Right cardiac atrium (tissue), 5 donors: ENCODE measurements around the gene CPZ. TPM values are rescaled to one million over a fixed set of nuclear protein-coding genes. Genes with fewer than 3 reads are reported as not detected.

Source experiments
- ATAC-seq, 2 donors: fragments of 200-7000 bp; cut with Tn5 transposase; one replicate each; pipeline versions ENCODE4 v1.8.0 to v1.9.1; 2020; ENCODE audit warnings: moderate library complexity in 2 of 2, mild to moderate bottlenecking in 1 of 2
- DNase-seq, 3 donors: peaks; one replicate each; pipeline ENCODE4 v3.0.0-alpha.2; 2020
- H3K27ac ChIP-seq: one replicate; pipeline ENCODE4 v1.5.1; 2013; ENCODE audit warnings: mild to moderate bottlenecking, low read length, control low read depth, moderate library complexity
- H3K27me3 ChIP-seq: one replicate; pipeline ENCODE4 v1.6.1; 2013; ENCODE audit not compliant: control insufficient read depth, insufficient read depth
- H3K4me1 ChIP-seq: one replicate; pipeline ENCODE4 v1.6.1; 2013; ENCODE audit warnings: low read length; ENCODE audit not compliant: control insufficient read depth, insufficient read depth
- H3K4me3 ChIP-seq: one replicate; pipeline ENCODE4 v1.5.1; 2013; ENCODE audit warnings: low read length, control low read depth
- H3K9me3 ChIP-seq: one replicate; pipeline ENCODE4 v1.6.1; 2013; ENCODE audit warnings: low read length; ENCODE audit not compliant: control insufficient read depth
- WGBS: extraction: QIAGEN DNeasy Blood & Tissue Kit; methylation state at CpG from one replicate; pipeline ENCODE4 v1.1.7; 2013; 5-methylcytosine and 5-hydroxymethylcytosine counted together
- intact Hi-C, 4 donors: fragments of 100-400 bp; cut with DNase I; formaldehyde crosslinking; loops; one replicate each; pipeline versions ENCODE4 v1.11.0 to v1.14.0; 2022 to 2023
- polyA plus RNA-seq: library from polyadenylated mRNA; stranded (reverse); fragments of 200-250 nt; gene quantifications from one replicate; pipeline ENCODE4 v1.2.3, GENCODE V29; 2013
- total RNA-seq, 4 donors: library from RNA; stranded (reverse); fragmentation: NEBNext Ultra II Directional; extraction: Animal tissue kit (Norgen Biotek cat#: 25700); gene quantifications; one replicate each; pipeline ENCODE4 v1.2.1, GENCODE V29; 2021
- donor health status: healthy with polysubstance abuse.
- donor health status: DM: no; HTN: yes; CAD: no.
- donor health status: DM: no; HTN: no; CAD: no.
- donor health status: DM: no; HTN: yes; CAD: no; lungs with severe emphysema.
- donor health status: DM: yes; HTN: yes; CAD: no.

The CPZ gene
- total and polyA plus RNA-seq, 5 donors: 0.34 to 1.5 (median 1.2) TPM

DNA sequence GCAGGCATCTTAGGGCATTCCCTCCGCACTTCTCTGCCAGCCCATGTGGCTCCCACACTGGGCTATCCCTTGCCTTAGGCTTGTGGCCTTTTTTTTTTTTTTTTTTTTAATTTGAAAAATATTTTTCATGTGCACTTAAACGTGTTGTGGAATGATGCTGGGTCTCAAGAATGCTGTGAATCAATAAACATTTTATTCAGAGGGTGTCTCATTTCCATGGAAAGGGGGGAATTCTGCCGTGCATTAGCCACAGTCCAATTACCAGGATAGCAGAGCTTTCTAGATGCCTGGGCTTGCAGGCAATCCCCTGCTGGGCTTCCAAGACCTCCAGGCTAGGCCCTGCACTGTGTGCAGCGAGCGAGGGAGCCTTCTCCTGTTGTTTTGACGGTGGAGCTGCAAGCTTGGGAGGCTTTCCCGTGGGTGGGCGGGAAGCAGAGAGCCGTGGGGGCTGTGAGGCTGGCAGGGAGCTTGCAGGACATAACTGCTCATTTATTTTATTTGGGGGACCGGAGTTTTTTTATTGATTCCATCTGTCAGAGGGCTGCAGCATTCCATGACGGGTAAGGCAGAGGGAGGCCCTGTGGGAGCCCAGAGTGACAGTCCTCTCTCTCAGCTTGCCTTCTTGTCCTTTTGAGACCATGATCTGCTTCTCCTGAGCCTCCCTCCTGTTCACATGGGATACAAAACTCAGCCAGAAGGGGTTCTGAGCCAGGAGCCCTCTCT, 2.6 kb upstream of the CPZ start:
- DNase-seq: peak in 1 of 3 donors; percentile 34
- ATAC-seq: no peak
- Histone ChIP-seq H3K27me3 (no peaks in the 10 kb centered on the region), H3K4me1 (no peaks in the 10 kb centered on the region), H3K4me3 (no peak overlapping the region), H3K9me3 (no peaks in the 10 kb centered on the region), H3K27ac (no peak overlapping the region)
- intact Hi-C loops: loop anchor here in 2 of 4 donors (5.0 kb wide), 2 partner anchors 118 to 123 kb away; no protein-coding TSS in a partner anchor
- 50% methylated on average over 11 of the region's 11 CpGs for WGBS

GRCh38 chr4:8590546-8590880, 2.1 kb upstream of the CPZ start:
- Histone ChIP-seq H3K27me3 (no peaks in the 10 kb centered on the region), H3K4me3 (no peak overlapping the region), H3K9me3 (no peaks in the 10 kb centered on the region), H3K4me1 (no peaks in the 10 kb centered on the region), H3K27ac (no peak overlapping the region)
- 73% methylated on average over 5 of the region's 5 CpGs for WGBS
- DNase-seq (no peak), ATAC-seq (no peak)
- intact Hi-C loops: loop anchor here in 2 of 4 donors (5.0 kb wide), 2 partner anchors 118 to 123 kb away; no protein-coding TSS in a partner anchor

DNA sequence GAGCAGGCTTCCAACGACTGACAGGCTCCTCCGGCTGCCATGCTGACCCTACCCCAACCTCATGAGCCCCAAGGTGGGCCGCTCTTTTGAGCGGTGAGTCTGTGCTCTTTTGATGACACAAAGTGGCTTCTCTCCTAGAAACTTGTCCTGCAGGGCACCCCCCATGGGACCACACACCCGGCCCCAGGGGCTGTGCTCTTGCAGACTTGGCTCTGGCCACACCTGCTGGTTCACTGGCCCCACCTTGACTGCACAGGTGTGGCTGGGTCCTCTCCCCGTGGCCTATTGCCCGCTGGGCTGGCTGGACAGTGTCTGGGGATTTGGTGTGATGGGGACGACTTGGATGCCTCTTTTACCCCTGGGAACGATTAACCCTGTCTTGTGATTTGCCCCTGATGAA, 1.5 kb upstream of the CPZ start:
- no peaks in the 10 kb centered on the region for H3K9me3 ChIP-seq
- ATAC-seq: no peak

DNA sequence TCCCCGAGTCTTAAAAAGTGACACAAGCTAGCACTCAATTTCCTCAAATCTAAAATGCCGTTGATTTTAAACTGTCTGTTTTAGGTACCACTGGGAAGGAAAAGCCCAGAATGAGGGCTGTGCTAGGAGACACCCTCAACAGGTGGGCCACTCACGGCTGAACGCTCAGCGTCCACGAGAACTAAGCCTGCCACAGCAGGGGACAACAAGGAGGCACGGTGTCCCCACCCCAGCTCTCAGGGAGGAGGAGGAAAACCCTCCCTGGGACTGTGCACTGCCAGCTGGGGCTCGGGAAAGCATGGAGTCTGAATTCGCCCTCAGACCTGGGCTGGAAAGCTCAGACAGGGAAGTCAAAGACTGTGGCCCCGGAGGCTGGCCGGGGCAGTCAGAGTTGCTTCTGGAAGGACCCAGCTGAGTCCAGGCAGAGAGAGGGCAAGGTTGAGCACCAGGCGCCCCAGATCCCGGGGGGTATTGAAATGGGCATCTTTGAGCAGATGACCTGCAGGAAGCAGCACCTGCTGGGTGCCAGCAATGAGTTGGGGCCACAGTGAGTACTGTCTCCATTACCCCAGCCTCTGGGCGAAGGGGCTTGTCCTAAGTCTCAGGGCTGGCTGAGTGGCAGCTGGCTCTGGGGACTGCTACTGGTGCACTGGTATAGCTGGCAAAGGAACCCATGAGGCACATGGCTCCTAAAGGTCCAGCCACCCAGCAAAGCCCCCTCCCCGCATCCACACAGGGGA, 769 bp upstream of the CPZ start:
- Histone ChIP-seq H3K4me3 (no peak overlapping the region), H3K9me3 (no peaks in the 10 kb centered on the region), H3K27ac (no peak overlapping the region), H3K27me3 (no peaks in the 10 kb centered on the region), H3K4me1 (no peaks in the 10 kb centered on the region)
- ATAC-seq: no peak
- intact Hi-C loops: loop anchor here in 2 of 4 donors (5.0 kb wide), 2 partner anchors 119 to 124 kb away; no protein-coding TSS in a partner anchor
- WGBS: 68% methylated on average over 15 of the region's 15 CpGs
- DNase-seq: peak in 1 of 3 donors; percentile 21

More for the DNA sequence above, 1.5 kb upstream of the CPZ start:
- Histone ChIP-seq H3K27ac (no peak overlapping the region), H3K4me3 (no peak overlapping the region), H3K4me1 (no peaks in the 10 kb centered on the region), H3K27me3 (no peaks in the 10 kb centered on the region)
- intact Hi-C loops: loop anchor here in 2 of 4 donors (5.0 kb wide), 2 partner anchors 119 to 124 kb away; no protein-coding TSS in a partner anchor
- DNase-seq: peak in 1 of 3 donors; percentile 7
- WGBS: 79% methylated on average over 9 of the region's 9 CpGs

GRCh38 chr4:8593264-8594096, 915 bp downstream of the CPZ start:
- Histone ChIP-seq H3K27ac (no peak overlapping the region), H3K27me3 (no peaks in the 10 kb centered on the region), H3K4me1 (no peaks in the 10 kb centered on the region), H3K9me3 (no peaks in the 10 kb centered on the region), H3K4me3 (no peak overlapping the region)
- intact Hi-C loops: loop anchor here (2.0 to 5.0 kb wide), 3 partner anchors 121 to 126 kb away; no protein-coding TSS in a partner anchor
- 29% methylated on average over 24 of the region's 24 CpGs for WGBS
- DNase-seq (peak in 1 of 3 donors; percentile 56), ATAC-seq (peak in 1 of 2 donors; percentile 8)

GRCh38 chr4:8594097-8595038, 1.8 kb downstream of the CPZ start:
- Histone ChIP-seq H3K9me3 (no peaks in the 10 kb centered on the region), H3K27me3 (no peaks in the 10 kb centered on the region), H3K4me1 (no peaks in the 10 kb centered on the region), H3K27ac (no peak overlapping the region), H3K4me3 (no peak overlapping the region)
- WGBS: 48% methylated on average over 24 of the region's 24 CpGs
- ATAC-seq (peak; percentile 53 to 55), DNase-seq (peak in 2 of 3 donors; percentile 46 to 70)
- intact Hi-C loops: loop anchor here (2.0 to 5.0 kb wide), 3 partner anchors 122 to 127 kb away; no protein-coding TSS in a partner anchor

DNA sequence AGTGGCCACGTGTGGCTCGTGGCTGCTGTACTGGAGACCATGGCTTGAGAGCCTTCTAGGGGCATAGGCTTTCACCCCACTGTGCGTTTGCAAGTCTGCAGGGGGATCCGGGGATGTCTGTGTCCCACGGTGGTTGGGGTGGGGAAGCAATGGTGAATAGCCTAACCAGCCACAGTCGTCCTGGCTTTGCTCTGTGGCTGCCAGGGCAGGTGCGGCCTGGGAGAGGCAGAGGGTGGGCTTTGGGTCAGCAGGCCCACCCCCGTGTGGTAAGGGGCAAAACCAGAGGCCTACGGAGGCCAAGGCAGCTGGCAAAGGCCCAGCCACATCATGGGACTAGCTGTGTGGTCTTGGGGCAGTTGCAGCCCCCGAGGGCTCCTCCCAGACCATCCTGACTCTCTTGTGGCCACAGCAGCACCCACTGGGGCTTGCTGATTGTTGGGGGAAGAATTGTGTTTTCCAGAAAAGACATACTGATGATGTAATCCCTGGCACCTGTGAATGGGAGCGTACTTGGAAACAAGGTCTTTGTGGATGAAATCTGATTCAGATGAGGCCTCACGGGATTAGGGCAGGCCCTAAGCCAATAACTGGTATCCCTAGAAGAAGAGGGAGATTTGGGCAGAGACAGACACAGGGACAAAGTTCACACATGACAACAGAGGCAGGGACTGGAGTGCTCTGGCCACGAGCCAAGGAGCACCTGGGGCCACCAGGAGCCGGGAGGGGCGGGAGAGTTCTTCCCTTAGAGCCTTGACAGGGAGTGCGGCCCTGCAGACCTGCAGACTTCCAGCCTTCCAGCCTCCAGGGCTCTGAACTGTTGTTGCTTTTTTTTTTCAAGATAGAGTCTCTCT, 2.9 kb downstream of the CPZ start:
- intact Hi-C loops: loop anchor here in 2 of 4 donors (2.0 kb wide), 1 partner anchor 127 kb away; no protein-coding TSS in a partner anchor
- Histone ChIP-seq H3K4me1 (no peaks in the 10 kb centered on the region), H3K9me3 (no peaks in the 10 kb centered on the region), H3K27ac (no peak overlapping the region), H3K27me3 (no peaks in the 10 kb centered on the region), H3K4me3 (no peak overlapping the region)
- DNase-seq (peak in 1 of 3 donors; percentile 34), ATAC-seq (no peak)
- WGBS: 69% methylated on average over 16 of the region's 16 CpGs

GRCh38 chr4:8596891-8597290, 4.3 kb downstream of the CPZ start:
- no peak for ATAC-seq
- Histone ChIP-seq H3K27ac (no peak overlapping the region), H3K9me3 (no peaks in the 10 kb centered on the region), H3K4me3 (no peak overlapping the region), H3K27me3 (no peaks in the 10 kb centered on the region), H3K4me1 (no peaks in the 10 kb centered on the region)
- peak in 1 of 3 donors; percentile 53 for DNase-seq
- 78% methylated on average over 9 of the region's 9 CpGs for WGBS
- intact Hi-C loops: no loop called here

GRCh38 chr4:8597319-8597718, 4.8 kb downstream of the CPZ start:
- WGBS: 74% methylated on average over 13 of the region's 13 CpGs
- H3K4me1 ChIP-seq: no peaks in the 10 kb centered on the region
- intact Hi-C loops: no loop called here
- no peak overlapping the region for H3K4me3 ChIP-seq
- DNase-seq: no peak
- no peaks in the 10 kb centered on the region for H3K27me3 ChIP-seq
- H3K9me3 ChIP-seq: no peaks in the 10 kb centered on the region
- ATAC-seq: no peak
- no peak overlapping the region for H3K27ac ChIP-seq
